NCI-H526 (cell line): Measurements from ENCODE around the gene TRABD.

Experiments used
- DNase-seq, 2 experiments: peaks; one replicate each; lab custom pipeline; 2025; lab: John Stamatoyannopoulos, UW

TRABD gene

GRCh38 chr22:50173983-50174355, 11.7 kb upstream of the TRABD start:
- no peak for DNase-seq

- no peak for DNase-seq
Measured at GRCh38 chr22:50174382-50175190, 11.1 kb upstream of the TRABD start.

GRCh38 chr22:50175191-50175461, 10.6 kb upstream of the TRABD start:
- DNase-seq, result no peak

GRCh38 chr22:50175921-50176849, 9.5 kb upstream of the TRABD start:
- DNase-seq, result no peak

GRCh38 chr22:50176850-50177536, 8.7 kb upstream of the TRABD start:
- DNase-seq, result no peak

- no peak for DNase-seq
Measured at GRCh38 chr22:50177537-50178470, 7.9 kb upstream of the TRABD start.

- DNase-seq, result no peak
Measured at GRCh38 chr22:50178471-50178864, 7.2 kb upstream of the TRABD start.

- no peak for DNase-seq
Measured at GRCh38 chr22:50178871-50179869, 6.5 kb upstream of the TRABD start.

- no peak for DNase-seq
Measured at GRCh38 chr22:50179937-50180726, 5.6 kb upstream of the TRABD start.

- no peak for DNase-seq
Measured at GRCh38 chr22:50180727-50181521, 4.8 kb upstream of the TRABD start.

GRCh38 chr22:50182176-50183081, 3.3 kb upstream of the TRABD start:
- DNase-seq, result no peak

GRCh38 chr22:50183141-50183971, 2.4 kb upstream of the TRABD start:
- no peak for DNase-seq

GRCh38 chr22:50184004-50184901, 1.5 kb upstream of the TRABD start:
- DNase-seq, result no peak

GRCh38 chr22:50184902-50185374, 775 bp upstream of the TRABD start:
- no peak for DNase-seq

GRCh38 chr22:50186181-50186714, 535 bp downstream of the TRABD start:
- no peak for DNase-seq
